H9 (cell line): ENCODE results near the gene SLC22A5. TPM values are rescaled to one million over a fixed set of nuclear protein-coding genes. Genes with fewer than 3 reads are reported as not detected.

Experiments used
- DNase-seq: peaks from one replicate; pipeline ENCODE4 v3.0.0-alpha.2; 2017
- H2AFZ ChIP-seq: one replicate; pipeline ENCODE4 v1.6.1; 2013; ENCODE audit warnings: mild to moderate bottlenecking, low read length, control low read depth, moderate library complexity
- H2AK5ac ChIP-seq: 2 replicates; pipeline ENCODE4 v1.6.1; 2013; ENCODE audit warnings: low read length, control low read depth, mixed read lengths; ENCODE audit not compliant: insufficient read length
- H2BK120ac ChIP-seq: one replicate; pipeline ENCODE4 v1.6.1; 2013; ENCODE audit warnings: low read depth, mild to moderate bottlenecking, low read length, control low read depth, inconsistent platforms; ENCODE audit not compliant: poor library complexity, severe bottlenecking
- H2BK12ac ChIP-seq: 2 replicates; pipeline ENCODE4 v1.6.1; 2013; ENCODE audit warnings: low read length, control low read depth, mixed read lengths, low read depth; ENCODE audit not compliant: insufficient read length
- H2BK15ac ChIP-seq: 2 replicates; pipeline ENCODE4 v1.6.1; 2013; ENCODE audit warnings: low read depth, low read length, control low read depth
- H2BK20ac ChIP-seq: one replicate; pipeline ENCODE4 v1.6.1; 2013; ENCODE audit warnings: low read depth, mild to moderate bottlenecking, low read length, control low read depth, inconsistent platforms; ENCODE audit not compliant: poor library complexity, severe bottlenecking
- H2BK5ac ChIP-seq: 2 replicates; pipeline ENCODE4 v1.6.1; 2013; ENCODE audit warnings: low read length, control low read depth, mixed read lengths; ENCODE audit not compliant: insufficient read length
- H3K14ac ChIP-seq: 2 replicates; pipeline ENCODE4 v1.6.1; 2013; ENCODE audit warnings: low read length, control low read depth; ENCODE audit not compliant: insufficient read depth
- H3K18ac ChIP-seq: 2 replicates; pipeline ENCODE4 v1.6.1; 2013; ENCODE audit warnings: low read depth, mild to moderate bottlenecking, mixed read lengths, low read length, control low read depth; ENCODE audit not compliant: insufficient read length
- H3K23ac ChIP-seq: 2 replicates; pipeline ENCODE4 v1.6.1; 2013; ENCODE audit warnings: low read length, control low read depth, mixed read lengths, low read depth; ENCODE audit not compliant: insufficient read length
- H3K23me2 ChIP-seq: 2 replicates; pipeline ENCODE4 v1.6.1; 2013; ENCODE audit warnings: low read depth, mild to moderate bottlenecking, mixed read lengths, low read length, control low read depth; ENCODE audit not compliant: insufficient read length, poor library complexity, severe bottlenecking
- H3K27ac ChIP-seq: 2 replicates; pipeline ENCODE4 v1.5.1; 2013; ENCODE audit warnings: low read length, control low read depth, mixed read lengths, low read depth; ENCODE audit not compliant: insufficient read length
- H3K27me3 ChIP-seq: 2 replicates; pipeline ENCODE4 v1.6.1; 2013; ENCODE audit warnings: low read length, control low read depth, inconsistent platforms; ENCODE audit not compliant: insufficient read depth
- H3K4ac ChIP-seq: 2 replicates; pipeline ENCODE4 v1.6.1; 2013; ENCODE audit warnings: low read depth, mild to moderate bottlenecking, control low read depth, inconsistent platforms, low read length, moderate library complexity
- H3K4me1 ChIP-seq: 2 replicates; pipeline ENCODE4 v1.6.1; 2013; ENCODE audit warnings: low read length, control low read depth, inconsistent platforms; ENCODE audit not compliant: insufficient read depth
- H3K4me2 ChIP-seq: 2 replicates; pipeline ENCODE4 v1.6.1; 2013; ENCODE audit warnings: low read length, control low read depth, mixed read lengths; ENCODE audit not compliant: insufficient read length, insufficient read depth
- H3K56ac ChIP-seq: 2 replicates; pipeline ENCODE4 v1.6.1; 2013; ENCODE audit warnings: low read depth, mild to moderate bottlenecking, mixed read lengths, low read length, control low read depth; ENCODE audit not compliant: insufficient read length
- H3K79me1 ChIP-seq: 2 replicates; pipeline ENCODE4 v1.6.1; 2013; ENCODE audit warnings: low read depth, mild to moderate bottlenecking, moderate library complexity, low read length, control low read depth, inconsistent platforms; ENCODE audit not compliant: insufficient read depth, poor library complexity, severe bottlenecking
- H3K79me2 ChIP-seq: 2 replicates; pipeline ENCODE4 v1.6.1; 2013; ENCODE audit warnings: low read length, control low read depth, inconsistent platforms; ENCODE audit not compliant: insufficient read depth
- H3K9ac ChIP-seq: 2 replicates; pipeline ENCODE4 v1.6.1; 2013; ENCODE audit warnings: low read length, control low read depth, mixed read lengths; ENCODE audit not compliant: insufficient read length; ENCODE audit errors: extremely low read depth
- H3K9me3 ChIP-seq: one replicate; pipeline ENCODE4 v1.6.1; 2013; ENCODE audit warnings: low read depth, low read length, inconsistent platforms; ENCODE audit not compliant: control insufficient read depth
- H3T11ph ChIP-seq: one replicate; pipeline ENCODE4 v1.6.1; 2013; ENCODE audit warnings: mild to moderate bottlenecking, low read length, control low read depth, inconsistent platforms
- H4K20me1 ChIP-seq: one replicate; pipeline ENCODE4 v1.6.1; 2013; ENCODE audit not compliant: control insufficient read depth, insufficient read length, insufficient read depth
- H4K5ac ChIP-seq: 2 replicates; pipeline ENCODE4 v1.6.1; 2013; ENCODE audit warnings: low read depth, mild to moderate bottlenecking, mixed read lengths, low read length, control low read depth; ENCODE audit not compliant: insufficient read length
- H4K8ac ChIP-seq: replicated peaks from 2 replicates; pipeline ENCODE4 v1.6.1; 2013; ENCODE audit warnings: low read length, control low read depth, mixed read lengths, low read depth; ENCODE audit not compliant: insufficient read length
- H4K91ac ChIP-seq: 2 replicates; pipeline ENCODE4 v1.6.1; 2013; ENCODE audit warnings: low read depth, mild to moderate bottlenecking, moderate library complexity, mixed read lengths, low read length, control low read depth; ENCODE audit not compliant: insufficient read length
- H3K27ac Mint-ChIP-seq, 3 experiments: 2 replicates in 2 of 3; 3 replicates in 1 of 3; pipeline ENCODE4 v1.8.0; 2020 to 2021; ENCODE audit warnings: mixed read lengths in 3 of 3, mild to moderate bottlenecking in 1 of 3, moderate library complexity in 1 of 3
- H3K27me3 Mint-ChIP-seq: 2 replicates; pipeline ENCODE4 v1.8.0; 2021; ENCODE audit warnings: low read depth, mild to moderate bottlenecking, moderate library complexity, mixed read lengths
- H3K36me3 Mint-ChIP-seq, 3 experiments: 2 replicates in 2 of 3; 3 replicates in 1 of 3; pipeline ENCODE4 v1.8.0; 2020 to 2021; ENCODE audit warnings: low read depth in 3 of 3, mixed read lengths in 3 of 3; ENCODE audit not compliant: insufficient read depth in 1 of 3
- H3K4me1 Mint-ChIP-seq, 2 experiments: 2 replicates each; pipeline ENCODE4 v1.8.0; 2020; ENCODE audit warnings: mixed read lengths in 2 of 2
- H3K4me3 Mint-ChIP-seq, 2 experiments: 2 replicates in 1 of 2; 3 replicates in 1 of 2; pipeline ENCODE4 v1.8.0; 2020 to 2021; ENCODE audit warnings: mild to moderate bottlenecking in 2 of 2, mixed read lengths in 2 of 2, moderate library complexity in 1 of 2
- H3K9me3 Mint-ChIP-seq, 2 experiments: 2 replicates in 1 of 2; 3 replicates in 1 of 2; pipeline ENCODE4 v1.8.0; 2020; ENCODE audit warnings: mild to moderate bottlenecking in 2 of 2, mixed read lengths in 2 of 2, moderate library complexity in 1 of 2
- WGBS: extraction: QIAGEN DNeasy Blood & Tissue Kit; methylation state at CpG from one replicate; pipeline ENCODE4 v1.1.7; 2013; ENCODE audit warnings: missing lambda C conversion rate, low lambda C conversion rate, mixed read lengths; ENCODE audit not compliant: insufficient read length; ENCODE audit errors: extremely low coverage; 5-methylcytosine and 5-hydroxymethylcytosine counted together
- total RNA-seq: library from RNA; stranded (reverse); gene quantifications from 2 replicates; pipeline ENCODE4 v1.2.1, GENCODE V29; 2021
- TF ChIP-seq, protein P1 (sequence below): fragments of 200-600 bp; sonication (generic); conservative IDR thresholded peaks from 3 replicates; pipeline ENCODE4 v1.8.0; 2021; ENCODE audit warnings: antibody characterized with exemption, mild to moderate bottlenecking

The SLC22A5 gene
- total RNA-seq, 1 experiment from 2014 or later: 3.4 TPM

DNA sequence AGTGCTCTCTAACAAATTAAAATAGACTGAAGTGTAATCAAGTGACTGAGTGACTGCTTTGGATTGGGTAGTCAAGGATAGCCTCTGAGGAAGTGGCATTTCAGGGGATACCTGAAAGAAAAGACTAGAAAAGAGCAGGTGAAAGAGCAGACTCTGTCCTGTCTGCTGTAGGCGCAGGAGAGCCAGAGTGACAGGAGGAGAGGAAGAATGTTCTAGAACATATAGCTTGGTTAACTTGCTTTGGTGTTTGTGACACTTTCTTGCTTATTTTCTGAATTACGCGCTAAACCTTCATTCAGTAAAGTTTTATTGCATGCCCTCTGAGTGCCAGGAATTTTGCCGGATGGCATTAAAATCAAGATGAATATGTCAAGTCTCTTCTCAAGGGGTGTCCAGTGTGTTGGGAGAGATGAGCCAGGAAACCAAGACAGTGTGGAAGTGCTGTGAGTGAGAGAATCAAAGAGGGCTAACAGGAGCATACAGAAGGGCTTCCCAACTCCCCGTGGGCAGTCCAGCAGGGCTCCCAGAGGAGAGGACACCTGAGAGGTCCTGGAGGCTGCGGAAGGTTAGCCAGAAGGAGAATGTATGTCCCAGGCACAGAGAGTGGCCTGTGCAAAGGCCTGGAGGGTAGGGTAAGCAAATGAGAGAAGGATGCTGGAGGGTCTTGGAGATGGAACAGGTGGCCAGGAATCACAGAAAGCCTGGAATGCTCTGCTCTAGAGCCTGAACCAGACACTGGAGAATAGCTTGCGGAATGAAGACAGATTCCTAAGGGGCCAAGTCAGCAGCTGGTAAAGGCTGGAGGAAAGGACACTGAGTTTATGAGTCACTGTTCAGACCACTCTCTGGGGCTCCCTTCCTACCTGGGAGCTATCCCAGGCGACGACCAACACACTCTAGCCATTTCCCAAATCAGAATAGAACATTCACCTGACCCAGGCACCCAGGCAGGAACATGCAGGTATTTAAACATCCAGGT lies 59.3 kb downstream of the SLC22A5 start:
- Histone ChIP-seq H3T11ph (no peak overlapping the region), H3K27me3 (no peaks in the 10 kb centered on the region), H2BK120ac (no peak overlapping the region), H3K23me2 (no peaks in the 10 kb centered on the region), H3K14ac (no peak overlapping the region), H4K20me1 (no peaks in the 10 kb centered on the region), H4K91ac (no peak overlapping the region), H3K79me1 (no peaks in the 10 kb centered on the region), H3K27ac (no peak overlapping the region), H4K5ac (no peak overlapping the region), H3K23ac (no peak overlapping the region), H2BK20ac (no peak overlapping the region), H2BK12ac (no peak overlapping the region), H3K9ac (no peak overlapping the region), H3K4me1 (no peaks in the 10 kb centered on the region; the same call in 1 of the 2 replicates), H3K56ac (no peak overlapping the region), H2AK5ac (no peak overlapping the region), H2AFZ (no peak overlapping the region), H3K4me2 (no peak overlapping the region), H3K4ac (no peak overlapping the region), H4K8ac (no peak overlapping the region), H3K79me2 (no peaks in the 10 kb centered on the region), H3K18ac (no peak overlapping the region), H3K9me3 (no peaks in the 10 kb centered on the region), H2BK5ac (no peak overlapping the region), H2BK15ac (no peak overlapping the region)
- Mint-ChIP-seq H3K27me3 (no peaks in the 10 kb centered on the region), H3K4me1 (peaks cover 13 to 19% of the 10 kb centered on the region in 2 experiments), H3K4me3 (no peak overlapping the region), H3K9me3 (no peaks in the 10 kb centered on the region), H3K27ac (0 out of 7 replicates have a peak overlapping the region, but pooled peaks of 1 of the 3 experiments have one; percentile 3), H3K36me3 (no peaks in the 10 kb centered on the region)
- no peak for DNase-seq
- WGBS: no CpG with 5 or more reads among the region's 9 CpGs
- TF ChIP-seq, protein P1, sequence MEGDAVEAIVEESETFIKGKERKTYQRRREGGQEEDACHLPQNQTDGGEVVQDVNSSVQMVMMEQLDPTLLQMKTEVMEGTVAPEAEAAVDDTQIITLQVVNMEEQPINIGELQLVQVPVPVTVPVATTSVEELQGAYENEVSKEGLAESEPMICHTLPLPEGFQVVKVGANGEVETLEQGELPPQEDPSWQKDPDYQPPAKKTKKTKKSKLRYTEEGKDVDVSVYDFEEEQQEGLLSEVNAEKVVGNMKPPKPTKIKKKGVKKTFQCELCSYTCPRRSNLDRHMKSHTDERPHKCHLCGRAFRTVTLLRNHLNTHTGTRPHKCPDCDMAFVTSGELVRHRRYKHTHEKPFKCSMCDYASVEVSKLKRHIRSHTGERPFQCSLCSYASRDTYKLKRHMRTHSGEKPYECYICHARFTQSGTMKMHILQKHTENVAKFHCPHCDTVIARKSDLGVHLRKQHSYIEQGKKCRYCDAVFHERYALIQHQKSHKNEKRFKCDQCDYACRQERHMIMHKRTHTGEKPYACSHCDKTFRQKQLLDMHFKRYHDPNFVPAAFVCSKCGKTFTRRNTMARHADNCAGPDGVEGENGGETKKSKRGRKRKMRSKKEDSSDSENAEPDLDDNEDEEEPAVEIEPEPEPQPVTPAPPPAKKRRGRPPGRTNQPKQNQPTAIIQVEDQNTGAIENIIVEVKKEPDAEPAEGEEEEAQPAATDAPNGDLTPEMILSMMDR: no peak
